ENCODE data around the gene NCKAP5. TPM values are rescaled to one million over a fixed set of nuclear protein-coding genes. Genes with fewer than 3 reads are reported as not detected.

Gene NCKAP5
- total RNA-seq, 1 donor from 2014 or later, result 2.7 TPM

GRCh38 chr2:132936791-132937190 lies 631.5 kb downstream of the NCKAP5 start:
- Histone ChIP-seq H2AFZ (ENCODE audit: low read depth, low read length) (no peak overlapping the region), H4K20me1 (ENCODE audit: insufficient read depth, low read length) (no peaks in the 10 kb centered on the region), H3K36me3 (ENCODE audit: insufficient read depth, low read length) (no peaks in the 10 kb centered on the region), H3K4me1 (ENCODE audit: insufficient read depth, low read length) (no peaks in the 10 kb centered on the region), H3K27me3 (ENCODE audit: insufficient read depth, low read length) (no peaks in the 10 kb centered on the region), H3K4me2 (ENCODE audit: low read length) (no peak overlapping the region), H3K9ac (ENCODE audit: low read length) (no peak overlapping the region), H3K79me2 (ENCODE audit: insufficient read depth, low read length) (no peaks in the 10 kb centered on the region), H3K4me3 (ENCODE audit: insufficient read depth, low read depth, low read length) (no peak overlapping the region), H3K9me3 (ENCODE audit: insufficient read depth, low read depth, low read length) (no peaks in the 10 kb centered on the region), H3K27ac (ENCODE audit: low read depth, low read length) (no peak overlapping the region)
- Mint-ChIP-seq H3K9me3 (ENCODE audit: unreplicated experiment) (no peaks in the 10 kb centered on the region), H3K36me3 (ENCODE audit: low read depth, unreplicated experiment) (no peaks in the 10 kb centered on the region), H3K4me3 (ENCODE audit: unreplicated experiment) (no peak overlapping the region), H3K27ac (ENCODE audit: unreplicated experiment) (no peak overlapping the region), H3K27me3 (ENCODE audit: low read depth, unreplicated experiment) (no peaks in the 10 kb centered on the region), H3K4me1 (ENCODE audit: low read depth, unreplicated experiment) (peaks cover 4% of the 10 kb centered on the region)
- DNase-seq (ENCODE audit: low read depth) (no peak), FAIRE-seq (no peak)
- no peak for TF ChIP-seq EZH2 (IDR thresholded peaks at IDR 0.05; ENCODE audit: insufficient read depth, low read length)
- TF ChIP-seq CTCF (IDR thresholded peaks at IDR 0.05; ENCODE audit: insufficient read depth, low read depth, low read length), result no peak

GRCh38 chr2:132936261-132936660 lies 632.0 kb downstream of the NCKAP5 start:
- no peaks in the 10 kb centered on the region for H4K20me1 ChIP-seq (ENCODE audit: insufficient read depth, low read length)
- Mint-ChIP-seq H3K4me1 (ENCODE audit: low read depth, unreplicated experiment) (peaks cover 4% of the 10 kb centered on the region), H3K4me3 (ENCODE audit: unreplicated experiment) (no peak overlapping the region), H3K27ac (ENCODE audit: unreplicated experiment) (no peak overlapping the region), H3K27me3 (ENCODE audit: low read depth, unreplicated experiment) (no peaks in the 10 kb centered on the region), H3K36me3 (ENCODE audit: low read depth, unreplicated experiment) (no peaks in the 10 kb centered on the region), H3K9me3 (ENCODE audit: unreplicated experiment) (no peaks in the 10 kb centered on the region)
- no peak overlapping the region for H3K4me2 ChIP-seq (ENCODE audit: low read length)
- H3K4me1 ChIP-seq (ENCODE audit: insufficient read depth, low read length), result no peaks in the 10 kb centered on the region
- DNase-seq (ENCODE audit: low read depth), result peak; percentile 47
- no peaks in the 10 kb centered on the region for H3K9me3 ChIP-seq (ENCODE audit: insufficient read depth, low read depth, low read length)
- no peak for FAIRE-seq
- no peaks in the 10 kb centered on the region for H3K79me2 ChIP-seq (ENCODE audit: insufficient read depth, low read length)
- H3K4me3 ChIP-seq (ENCODE audit: insufficient read depth, low read depth, low read length), result no peak overlapping the region
- H3K9ac ChIP-seq (ENCODE audit: low read length), result no peak overlapping the region
- no peaks in the 10 kb centered on the region for H3K36me3 ChIP-seq (ENCODE audit: insufficient read depth, low read length)
- H3K27ac ChIP-seq (ENCODE audit: low read depth, low read length), result no peak overlapping the region
- H3K27me3 ChIP-seq (ENCODE audit: insufficient read depth, low read length), result no peaks in the 10 kb centered on the region
- TF ChIP-seq CTCF (IDR thresholded peaks at IDR 0.05; ENCODE audit: insufficient read depth, low read depth, low read length) (no peak), EZH2 (IDR thresholded peaks at IDR 0.05; ENCODE audit: insufficient read depth, low read length) (no peak)
- no peak overlapping the region for H2AFZ ChIP-seq (ENCODE audit: low read depth, low read length)

GRCh38 chr2:132929786-132930185 lies 638.5 kb downstream of the NCKAP5 start:
- no peak overlapping the region for H2AFZ ChIP-seq (ENCODE audit: low read depth, low read length)
- H3K9ac ChIP-seq (ENCODE audit: low read length), result no peak overlapping the region
- no peaks in the 10 kb centered on the region for H3K36me3 Mint-ChIP-seq (ENCODE audit: low read depth, unreplicated experiment)
- no peaks in the 10 kb centered on the region for H3K79me2 ChIP-seq (ENCODE audit: insufficient read depth, low read length)
- no peak overlapping the region for H3K27ac Mint-ChIP-seq (ENCODE audit: unreplicated experiment)
- no peak overlapping the region for H3K4me2 ChIP-seq (ENCODE audit: low read length)
- DNase-seq (ENCODE audit: low read depth) (peak; percentile 70), FAIRE-seq (no peak)
- no peaks in the 10 kb centered on the region for H4K20me1 ChIP-seq (ENCODE audit: insufficient read depth, low read length)
- H3K27me3 Mint-ChIP-seq (ENCODE audit: low read depth, unreplicated experiment), result no peaks in the 10 kb centered on the region
- H3K36me3 ChIP-seq (ENCODE audit: insufficient read depth, low read length), result no peaks in the 10 kb centered on the region
- H3K4me1 ChIP-seq (ENCODE audit: insufficient read depth, low read length), result no peaks in the 10 kb centered on the region
- H3K4me3 ChIP-seq (ENCODE audit: insufficient read depth, low read depth, low read length), result no peak overlapping the region
- H3K27me3 ChIP-seq (ENCODE audit: insufficient read depth, low read length), result no peaks in the 10 kb centered on the region
- H3K4me3 Mint-ChIP-seq (ENCODE audit: unreplicated experiment), result no peak overlapping the region
- H3K4me1 Mint-ChIP-seq (ENCODE audit: low read depth, unreplicated experiment), result peaks cover 7% of the 10 kb centered on the region
- no peaks in the 10 kb centered on the region for H3K9me3 Mint-ChIP-seq (ENCODE audit: unreplicated experiment)
- TF ChIP-seq CTCF (IDR thresholded peaks at IDR 0.05; ENCODE audit: insufficient read depth, low read depth, low read length) (no peak), EZH2 (IDR thresholded peaks at IDR 0.05; ENCODE audit: insufficient read depth, low read length) (no peak)
- H3K9me3 ChIP-seq (ENCODE audit: insufficient read depth, low read depth, low read length), result no peaks in the 10 kb centered on the region
- no peak overlapping the region for H3K27ac ChIP-seq (ENCODE audit: low read depth, low read length)
